GM19395 (cell line): ENCODE results near the gene MOGAT3.

ENCODE experiments used
- ATAC-seq: cut with Tn5 transposase; IDR thresholded peaks from one replicate; pipeline ENCODE4 v1.9.1; 2021; ENCODE audit warnings: mild to moderate bottlenecking, moderate library complexity; ENCODE audit not compliant: unreplicated experiment

MOGAT3 gene

GRCh38 chr7:101162551-101163278 is 38.1 kb downstream of the MOGAT3 start:
- ATAC-seq, result no peak

- no peak for ATAC-seq
These were observed 39.0 kb downstream of the MOGAT3 start for GRCh38 chr7:101161692-101162471.

- no peak for ATAC-seq
These were observed 39.9 kb downstream of the MOGAT3 start for GRCh38 chr7:101160910-101161309.

- ATAC-seq, result no peak
These were observed 40.9 kb downstream of the MOGAT3 start for GRCh38 chr7:101159696-101160674.

GRCh38 chr7:101156866-101157589 is 43.8 kb downstream of the MOGAT3 start:
- no peak for ATAC-seq

GRCh38 chr7:101156277-101156676 is 44.6 kb downstream of the MOGAT3 start:
- ATAC-seq, result no peak

GRCh38 chr7:101155303-101155702 is 45.5 kb downstream of the MOGAT3 start:
- no peak for ATAC-seq

GRCh38 chr7:101154693-101155102 is 46.1 kb downstream of the MOGAT3 start:
- ATAC-seq, result no peak

GRCh38 chr7:101153969-101154692 is 46.7 kb downstream of the MOGAT3 start, which contains the start of gene AP1S1:
Gene AP1S1, plus strand, starts transcription at chr7:101154476. Its CDS starts 39 bp downstream, at chr7:101154515.
- peak; percentile 78 for ATAC-seq

GRCh38 chr7:101151908-101152651 is 48.8 kb downstream of the MOGAT3 start:
- ATAC-seq, result no peak
